H1 (cell line): ENCODE data around the gene RTN4RL2. TPM values are rescaled to one million over a fixed set of nuclear protein-coding genes. Genes with fewer than 3 reads are reported as not detected.

Experiments used
- CTCF ChIA-PET: fragments of 300-600 bp; sonication (Branson Sonifier 250); formaldehyde crosslinking; loops from one replicate; lab custom pipeline; 2021; ENCODE audit not compliant: partially characterized antibody; lab: Charles Lee
- POLR2A ChIA-PET: fragments of 300-600 bp; sonication (Branson Sonifier 250); formaldehyde crosslinking; loops from one replicate; lab custom pipeline; 2021; ENCODE audit warnings: inconsistent platforms; ENCODE audit not compliant: partially characterized antibody; lab: Charles Lee
- DNase-seq, 2 experiments: peaks; one replicate each; pipeline versions ENCODE4 v3.0.0 to v3.0.0-alpha.2; 2010 to 2022; ENCODE audit warnings: low spot score in 2 of 2, low read depth in 1 of 2, mixed read lengths in 1 of 2
- FAIRE-seq: peaks from 2 replicates; lab custom pipeline; 2011; peaks lifted over from hg19 to GRCh38; lab: Jason Lieb, UNC
- H2AFZ ChIP-seq: 2 replicates; pipeline ENCODE4 v1.8.1; 2012; ENCODE audit warnings: low read length, inconsistent platforms
- H2AK5ac ChIP-seq: 2 replicates; pipeline ENCODE4 v1.6.1; 2013; ENCODE audit warnings: low read depth, low read length
- H2BK120ac ChIP-seq: replicated peaks from 2 replicates; pipeline ENCODE3; 2013; ENCODE audit warnings: low read depth, low read length, inconsistent platforms
- H2BK12ac ChIP-seq: 2 replicates; pipeline ENCODE4 v1.6.1; 2013; ENCODE audit warnings: low read depth, low read length
- H2BK15ac ChIP-seq: 2 replicates; pipeline ENCODE4 v1.6.1; 2013; ENCODE audit warnings: low read length
- H2BK20ac ChIP-seq: 2 replicates; pipeline ENCODE4 v1.6.1; 2013; ENCODE audit warnings: low read length
- H2BK5ac ChIP-seq: 2 replicates; pipeline ENCODE4 v1.6.1; 2013; ENCODE audit warnings: low read depth, low read length
- H3K14ac ChIP-seq: 2 replicates; pipeline ENCODE4 v1.6.1; 2013; ENCODE audit warnings: inconsistent platforms; ENCODE audit not compliant: insufficient read length
- H3K18ac ChIP-seq: 2 replicates; pipeline ENCODE4 v1.6.1; 2013; ENCODE audit warnings: low read length; ENCODE audit errors: extremely low read depth
- H3K23ac ChIP-seq: 2 replicates; pipeline ENCODE4 v1.6.1; 2013; ENCODE audit warnings: inconsistent platforms; ENCODE audit not compliant: insufficient read length
- H3K23me2 ChIP-seq: 2 replicates; pipeline ENCODE4 v1.6.1; 2013; ENCODE audit warnings: low read depth, low read length
- H3K27ac ChIP-seq: 2 replicates; pipeline ENCODE4 v1.6.1; 2011; ENCODE audit warnings: low read depth, low read length, inconsistent platforms
- H3K27me3 ChIP-seq, 4 experiments: replicated peaks in 1 of 4; 1 replicate in 1 of 4; 2 replicates in 3 of 4; pipeline versions ENCODE4 v1.6.1 to v1.8.1; 2011 to 2013; ENCODE audit warnings: low read length in 3 of 4, mild to moderate bottlenecking in 3 of 4, inconsistent platforms in 2 of 4, mixed read lengths in 2 of 4, moderate library complexity in 1 of 4; ENCODE audit not compliant: control insufficient read depth in 3 of 4, insufficient read depth in 3 of 4; ENCODE audit errors: extremely low read depth in 1 of 4
- H3K36me3 ChIP-seq, 4 experiments: 2 replicates each; pipeline versions ENCODE4 v1.6.1 to v1.8.1; 2011 to 2013; ENCODE audit warnings: mild to moderate bottlenecking in 4 of 4, low read length in 3 of 4, moderate library complexity in 2 of 4, control low read depth in 1 of 4, inconsistent platforms in 1 of 4; ENCODE audit not compliant: insufficient read depth in 4 of 4, control insufficient read depth in 2 of 4
- H3K4ac ChIP-seq: replicated peaks from 2 replicates; pipeline ENCODE3; 2013; ENCODE audit warnings: low read length, low read depth, mixed read lengths, inconsistent platforms; ENCODE audit not compliant: insufficient read length
- H3K4me1 ChIP-seq, 4 experiments: replicated peaks in 1 of 4; 1 replicate in 1 of 4; 2 replicates in 3 of 4; pipeline versions ENCODE4 v1.6.1 to v1.8.1; 2011 to 2013; ENCODE audit warnings: low read length in 3 of 4, inconsistent platforms in 2 of 4, mixed read lengths in 1 of 4; ENCODE audit not compliant: insufficient read depth in 4 of 4, control insufficient read depth in 3 of 4
- H3K4me2 ChIP-seq, 2 experiments: 2 replicates each; pipeline versions ENCODE4 v1.6.1 to v1.8.1; 2011 to 2013; ENCODE audit warnings: low read depth in 2 of 2, low read length in 2 of 2, control low read depth in 1 of 2, inconsistent platforms in 1 of 2, mild to moderate bottlenecking in 1 of 2; ENCODE audit not compliant: insufficient read depth in 1 of 2
- H3K4me3 ChIP-seq, 4 experiments: fragments of 200-600, 300-600 bp in 1 of 4; sonication (generic), shearing (Covaris generic), sonication (Bioruptor Twin) in 1 of 4; 2 replicates each; pipeline versions ENCODE4 v1.5.1 to v1.8.1; 2011 to 2016; ENCODE audit warnings: low read length in 4 of 4, low read depth in 3 of 4, control low read depth in 2 of 4, inconsistent platforms in 2 of 4, mild to moderate bottlenecking in 2 of 4, mixed read lengths in 1 of 4, moderate library complexity in 1 of 4; ENCODE audit not compliant: insufficient read depth in 2 of 4; ENCODE audit errors: extremely low read depth in 1 of 4
- H3K56ac ChIP-seq: replicated peaks from 2 replicates; pipeline ENCODE3; 2013; ENCODE audit warnings: low read depth, mild to moderate bottlenecking, mixed read lengths, low read length, inconsistent platforms; ENCODE audit not compliant: insufficient read length
- H3K79me1 ChIP-seq: 2 replicates; pipeline ENCODE4 v1.6.1; 2013; ENCODE audit warnings: low read depth, low read length, control low read depth
- H3K79me2 ChIP-seq, 2 experiments: 2 replicates each; pipeline versions ENCODE4 v1.6.1 to v1.8.1; 2012 to 2013; ENCODE audit warnings: low read length in 2 of 2, mild to moderate bottlenecking in 2 of 2, inconsistent platforms in 1 of 2; ENCODE audit not compliant: insufficient read depth in 2 of 2, control insufficient read depth in 1 of 2
- H3K9ac ChIP-seq, 4 experiments: replicated peaks in 1 of 4; 1 replicate in 1 of 4; 2 replicates in 3 of 4; pipeline versions ENCODE4 v1.6.1 to v1.8.1; 2011 to 2013; ENCODE audit warnings: low read depth in 3 of 4, low read length in 3 of 4, control low read depth in 2 of 4, mild to moderate bottlenecking in 2 of 4, moderate library complexity in 2 of 4, inconsistent platforms in 1 of 4; ENCODE audit errors: extremely low read depth in 1 of 4
- H3K9me3 ChIP-seq, 2 experiments: 2 replicates each; pipeline versions ENCODE4 v1.6.1 to v1.8.1; 2012 to 2013; ENCODE audit warnings: mild to moderate bottlenecking in 2 of 2, moderate library complexity in 2 of 2, control low read depth in 1 of 2, inconsistent platforms in 1 of 2, low read depth in 1 of 2, low read length in 1 of 2, mixed read lengths in 1 of 2; ENCODE audit not compliant: insufficient read depth in 2 of 2
- H4K20me1 ChIP-seq, 2 experiments: replicated peaks in 1 of 2; 2 replicates each; pipeline versions ENCODE3 to v1.8.1; 2011 to 2013; ENCODE audit warnings: inconsistent platforms in 2 of 2, low read length in 2 of 2, mild to moderate bottlenecking in 1 of 2; ENCODE audit not compliant: insufficient read depth in 2 of 2, control insufficient read depth in 1 of 2
- H4K5ac ChIP-seq: 2 replicates; pipeline ENCODE4 v1.6.1; 2013; ENCODE audit warnings: low read length, low read depth, mixed read lengths, inconsistent platforms; ENCODE audit not compliant: insufficient read length
- H4K8ac ChIP-seq: 2 replicates; pipeline ENCODE4 v1.8.0; 2013; ENCODE audit warnings: mild to moderate bottlenecking, moderate library complexity, low read length, inconsistent platforms; ENCODE audit not compliant: insufficient read depth; ENCODE audit errors: extremely low read depth
- H4K91ac ChIP-seq: replicated peaks from 2 replicates; pipeline ENCODE3; 2013; ENCODE audit warnings: low read length, mixed read lengths, inconsistent platforms; ENCODE audit not compliant: insufficient read length
- ASH2L ChIP-seq: fragments of 200-600, 300-600 bp; sonication (generic); IDR thresholded peaks from one replicate; pipeline ENCODE4 v1.7.1; 2017; ENCODE audit warnings: low read length
- CBX5 ChIP-seq: fragments of 300-800, 300-1000 bp; sonication (generic); IDR thresholded peaks from 2 replicates; pipeline ENCODE4 v1.7.1; 2016; ENCODE audit warnings: antibody characterized with exemption, low read length, low read depth
- CHD1 ChIP-seq: IDR thresholded peaks from 2 replicates; pipeline ENCODE4 v1.6.1; 2012; ENCODE audit warnings: low read depth, low read length, improper control_type of control experiment
- GABPA ChIP-seq: IDR thresholded peaks from 2 replicates; pipeline ENCODE4 v1.6.1; 2011; ENCODE audit warnings: mild to moderate bottlenecking, low read length, moderate library complexity, borderline replicate concordance; ENCODE audit not compliant: insufficient read depth
- HDAC2 ChIP-seq, 2 experiments: fragments of 300-600 bp in 1 of 2; sonication (generic) in 1 of 2; IDR thresholded peaks; 2 replicates each; pipeline ENCODE4 v1.6.1; 2011 to 2012; ENCODE audit warnings: low read depth in 2 of 2, low read length in 2 of 2, mild to moderate bottlenecking in 2 of 2, moderate library complexity in 2 of 2, borderline replicate concordance in 1 of 2, inconsistent platforms in 1 of 2
- JUND ChIP-seq: IDR thresholded peaks from 2 replicates; pipeline ENCODE4 v1.6.1; 2011; ENCODE audit warnings: mild to moderate bottlenecking, improper control_type of control experiment, low read length
- KDM1A ChIP-seq: fragments of 200-600, 300-600 bp; sonication (generic); IDR thresholded peaks from 2 replicates; pipeline ENCODE4 v1.7.1; 2016; ENCODE audit warnings: mild to moderate bottlenecking, low read length, borderline replicate concordance
- KDM5A ChIP-seq: fragments of 200-600 bp; IDR thresholded peaks from 2 replicates; pipeline ENCODE4 v1.7.1; 2012; ENCODE audit warnings: mild to moderate bottlenecking, low read length, inconsistent platforms, mixed read lengths
- NRF1 ChIP-seq: IDR thresholded peaks from 2 replicates; pipeline ENCODE4 v1.6.1; 2011; ENCODE audit warnings: mild to moderate bottlenecking, low read depth, low read length, improper control_type of control experiment
- SIRT6 ChIP-seq: IDR thresholded peaks from one replicate; pipeline ENCODE4 v1.7.1; 2012; ENCODE audit warnings: low read length, inconsistent platforms
- TAF1 ChIP-seq: IDR thresholded peaks from 2 replicates; pipeline ENCODE4 v1.6.1; 2011; ENCODE audit warnings: mild to moderate bottlenecking, low read depth, low read length
- YY1 ChIP-seq: IDR thresholded peaks from 2 replicates; pipeline ENCODE4 v1.6.1; 2011; ENCODE audit warnings: low read depth, mild to moderate bottlenecking, low read length
- WGBS, 2 experiments: shearing (Covaris generic) in 1 of 2; methylation state at CpG; one replicate each; pipeline versions ENCODE4 v1.1.6 to v1.1.7; 2013 to 2015; ENCODE audit warnings: low lambda C conversion rate in 2 of 2, mixed read lengths in 2 of 2, inconsistent platforms in 1 of 2, low coverage in 1 of 2, missing lambda C conversion rate in 1 of 2; ENCODE audit not compliant: insufficient replicate concordance in 2 of 2, insufficient coverage in 1 of 2, insufficient read length in 1 of 2; ENCODE audit errors: extremely low coverage in 1 of 2, missing lambda C conversion rate in 1 of 2; 5-methylcytosine and 5-hydroxymethylcytosine counted together
- polyA plus RNA-seq, 7 experiments: library from polyadenylated mRNA; depleted of rRNA in 3 of 7; stranded (reverse) in 5 of 7; unstranded in 2 of 7; fragments of >200 nt in 5 of 7; fragments of 200-250 nt in 2 of 7; gene quantifications; 1 replicate in 5 of 7; 2 replicates in 1 of 7; 4 replicates in 1 of 7; pipeline versions ENCODE4 v1.2.1 to v1.2.3, GENCODE V29; 2011 to 2013; ENCODE audit warnings: missing spikeins in 2 of 7, mixed read lengths in 2 of 7
- total RNA-seq: library from RNA; stranded (reverse); fragmentation: NEBNext Ultra II Directional; extraction: Animal tissue kit (Norgen Biotek cat#: 25700); gene quantifications from 2 replicates; pipeline ENCODE4 v1.2.1, GENCODE V29; 2021

Gene RTN4RL2
- total and polyA plus RNA-seq, 2 of the 8 experiments (the other 6 are each of a cell fraction or from before 2014, with no cell fraction given): 11.4 to 23.7 TPM

GRCh38 chr11:57438345-57439285 lies 21.7 kb upstream of the RTN4RL2 start:
- no peak overlapping the region for H2BK12ac ChIP-seq
- H3K27ac ChIP-seq: no peak overlapping the region
- no peak overlapping the region for H4K8ac ChIP-seq
- no peak overlapping the region for H3K23ac ChIP-seq
- H2AFZ ChIP-seq: no peak overlapping the region
- no peak for DNase-seq
- H2BK20ac ChIP-seq: no peak overlapping the region
- H3K4me3 ChIP-seq: no peak overlapping the region
- no peak overlapping the region for H3K56ac ChIP-seq
- no peak overlapping the region for H2BK120ac ChIP-seq
- CTCF ChIA-PET: interaction anchor here (1.2 to 12.5 kb wide), 3 partner anchors 8 to 88 kb away, joined by 3 to 97 read pairs (median 21); partner anchors contain the start of gene RTN4RL2
- H4K20me1 ChIP-seq: no peaks in the 10 kb centered on the region
- no peak overlapping the region for H2AK5ac ChIP-seq
- H3K9ac ChIP-seq: no peak overlapping the region
- no peak overlapping the region for H2BK15ac ChIP-seq
- H3K79me1 ChIP-seq: no peaks in the 10 kb centered on the region
- POLR2A ChIA-PET: interaction anchor here (0.7 kb wide), 1 partner anchor 213 kb away, joined by 3 read pairs; no protein-coding TSS in a partner anchor
- no peak overlapping the region for H3K14ac ChIP-seq
- no peak overlapping the region for H3K4ac ChIP-seq
- no peaks in the 10 kb centered on the region for H3K27me3 ChIP-seq
- H4K5ac ChIP-seq: no peak overlapping the region
- H3K4me1 ChIP-seq: no peaks in the 10 kb centered on the region
- H3K9me3 ChIP-seq: no peaks in the 10 kb centered on the region
- no peak overlapping the region for H3K18ac ChIP-seq
- H4K91ac ChIP-seq: no peak overlapping the region
- H3K23me2 ChIP-seq: no peaks in the 10 kb centered on the region
- no peak overlapping the region for H2BK5ac ChIP-seq
- H3K36me3 ChIP-seq: no peaks in the 10 kb centered on the region
- FAIRE-seq: no peak
- WGBS, 2 experiments: 85% methylated on average over 12 of the region's 12 CpGs; no CpG with 5 or more reads in 1 of the 2 experiments
- no peak overlapping the region for H3K4me2 ChIP-seq
- no peaks in the 10 kb centered on the region for H3K79me2 ChIP-seq
- TF ChIP-seq SIRT6 (no peak), KDM5A (no peak), KDM1A (no peak), NRF1 (no peak), JUND (no peak), CBX5 (no peak), TAF1 (no peak), GABPA (no peak), HDAC2 (IDR thresholded peaks at IDR 0.05; ENCODE audit: borderline replicate concordance in 1 of 2, low read depth in 2 of 2, low read length in 2 of 2) (no peak), CHD1 (no peak), YY1 (no peak), ASH2L (no peak)
